Measurements from ENCODE around the gene DBNL.
"Not testable (repeated sequence)": the region's sequence is repeated elsewhere in the genome, so short reads cannot be mapped to it uniquely, and the experiment has no call there.

DBNL gene

GRCh38 chr7:44044315-44045225, at the start of gene DBNL:
Gene DBNL, plus strand, starts transcription at chr7:44044702. Its CDS starts 36 bp downstream, at chr7:44044738.
- DNase-seq (ENCODE audit: low read depth, low spot score): peak; percentile 80

GRCh38 chr7:43997532-43997931, 47.0 kb upstream of the DBNL start, which contains the start of gene SPDYE1:
Gene SPDYE1, plus strand, starts transcription at chr7:43997897. Its CDS starts 2,053 bp downstream, at chr7:43999950.
- not testable (repeated sequence) for DNase-seq (ENCODE audit: low read depth, low spot score)

- not testable (repeated sequence) for DNase-seq (ENCODE audit: low read depth, low spot score)
Measured at GRCh38 chr7:44012081-44012480, 32.4 kb upstream of the DBNL start.

- DNase-seq (ENCODE audit: low read depth, low spot score): not testable (repeated sequence)
Measured at GRCh38 chr7:44015090-44015489, 29.4 kb upstream of the DBNL start.

GRCh38 chr7:44018857-44019807, 25.4 kb upstream of the DBNL start:
- peak; percentile 100 for DNase-seq (ENCODE audit: low read depth, low spot score)

- not testable (repeated sequence) for DNase-seq (ENCODE audit: low read depth, low spot score)
Measured at GRCh38 chr7:44019825-44020224, 24.7 kb upstream of the DBNL start.

- not testable (repeated sequence) for DNase-seq (ENCODE audit: low read depth, low spot score)
Measured at GRCh38 chr7:44022069-44022468, 22.4 kb upstream of the DBNL start.

- not testable (repeated sequence) for DNase-seq (ENCODE audit: low read depth, low spot score)
Measured at GRCh38 chr7:44022796-44023467, 21.6 kb upstream of the DBNL start.

GRCh38 chr7:44029433-44029832, 15.1 kb upstream of the DBNL start:
- not testable (repeated sequence) for DNase-seq (ENCODE audit: low read depth, low spot score)

GRCh38 chr7:44030029-44030428, 14.5 kb upstream of the DBNL start:
- not testable (repeated sequence) for DNase-seq (ENCODE audit: low read depth, low spot score)

- DNase-seq (ENCODE audit: low read depth, low spot score): not testable (repeated sequence)
Measured at GRCh38 chr7:44031319-44031718, 13.2 kb upstream of the DBNL start.

GRCh38 chr7:44032031-44032430, 12.5 kb upstream of the DBNL start:
- not testable (repeated sequence) for DNase-seq (ENCODE audit: low read depth, low spot score)

- not testable (repeated sequence) for DNase-seq (ENCODE audit: low read depth, low spot score)
Measured at GRCh38 chr7:44033971-44034844, 10.3 kb upstream of the DBNL start.

GRCh38 chr7:44036364-44036763, 8.1 kb upstream of the DBNL start:
- DNase-seq (ENCODE audit: low read depth, low spot score): not testable (repeated sequence)

- DNase-seq (ENCODE audit: low read depth, low spot score): not testable (repeated sequence)
Measured at GRCh38 chr7:44037951-44038350, 6.6 kb upstream of the DBNL start.

- not testable (repeated sequence) for DNase-seq (ENCODE audit: low read depth, low spot score)
Measured at GRCh38 chr7:44038553-44038952, 5.9 kb upstream of the DBNL start.

- peak; percentile 69 for DNase-seq (ENCODE audit: low read depth, low spot score)
Measured at GRCh38 chr7:44038961-44039558, 5.4 kb upstream of the DBNL start.

- DNase-seq (ENCODE audit: low read depth, low spot score): not testable (repeated sequence)
Measured at GRCh38 chr7:44039800-44040492, 4.6 kb upstream of the DBNL start.

- peak; percentile 42 for DNase-seq (ENCODE audit: low read depth, low spot score)
Measured at GRCh38 chr7:44040493-44040891, 4.0 kb upstream of the DBNL start.

Data from activated naive CD8-positive, alpha-beta T cell treated with anti-CD3 and anti-CD28 coated beads, Interleukin-2, amount 50 U/mL, for 16 hours (primary cell).